HG03457 (cell line): ENCODE data around the gene IL36G.

ENCODE experiments used
- ATAC-seq: cut with Tn5 transposase; IDR thresholded peaks from one replicate; pipeline ENCODE4 v1.9.1; 2021; ENCODE audit warnings: moderate number of reproducible peaks; ENCODE audit not compliant: unreplicated experiment

IL36G gene

DNA sequence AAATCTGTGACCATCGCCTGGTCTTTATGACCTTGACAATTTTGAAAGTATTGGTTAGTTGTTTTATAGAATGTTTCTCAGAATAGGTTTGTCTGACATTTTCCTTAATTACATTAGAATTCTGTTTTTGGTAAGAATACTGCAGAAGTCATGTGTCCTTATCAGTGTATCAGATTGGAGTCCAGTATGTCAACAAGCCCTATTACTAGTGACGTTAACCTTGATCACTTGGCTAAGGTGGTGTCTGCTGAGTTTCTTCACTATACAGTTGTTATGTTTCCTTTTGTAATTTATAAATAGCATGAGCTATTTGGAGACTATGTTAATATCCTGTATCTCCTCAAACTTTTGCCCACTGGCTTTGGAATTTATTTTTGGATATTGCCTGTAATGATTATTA lies 10.8 kb upstream of the IL36G start:
- no peak for ATAC-seq

DNA sequence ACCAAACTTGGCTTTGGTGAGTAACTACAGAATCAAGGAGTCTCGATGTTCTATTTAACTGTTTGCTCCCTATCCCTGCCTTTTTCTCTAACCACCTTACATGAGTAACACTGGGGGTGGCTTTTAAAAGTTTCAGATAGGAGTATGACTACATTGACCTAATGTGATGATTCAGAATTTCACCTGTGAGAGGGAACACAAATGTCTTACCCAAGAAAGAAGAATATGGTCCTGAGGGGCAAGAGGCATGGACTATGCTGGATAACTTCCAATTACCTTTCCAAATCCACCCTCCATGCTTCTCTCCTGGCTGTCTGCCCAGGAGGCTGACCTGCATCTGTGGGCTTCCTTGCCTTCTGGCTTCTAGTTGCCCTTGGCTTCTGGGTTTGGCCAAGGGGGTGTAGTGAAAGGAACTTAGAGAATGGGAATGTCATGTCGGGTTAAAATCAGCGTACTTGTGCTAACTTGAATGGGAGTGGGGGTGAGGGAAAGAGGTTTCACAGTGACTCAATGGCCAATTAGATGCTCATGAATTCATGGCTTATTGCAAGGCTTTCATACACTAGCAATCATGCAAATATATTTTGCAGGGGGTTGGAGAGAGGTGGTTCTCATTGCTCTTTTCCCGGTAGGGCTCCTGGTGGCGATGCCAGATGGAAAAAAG lies 5.3 kb upstream of the IL36G start:
- ATAC-seq = no peak

GRCh38 chr2:112973156-112973555 lies 4.7 kb upstream of the IL36G start:
- ATAC-seq = no peak

GRCh38 chr2:112979731-112980130 lies 1.9 kb downstream of the IL36G start:
- no peak for ATAC-seq

DNA sequence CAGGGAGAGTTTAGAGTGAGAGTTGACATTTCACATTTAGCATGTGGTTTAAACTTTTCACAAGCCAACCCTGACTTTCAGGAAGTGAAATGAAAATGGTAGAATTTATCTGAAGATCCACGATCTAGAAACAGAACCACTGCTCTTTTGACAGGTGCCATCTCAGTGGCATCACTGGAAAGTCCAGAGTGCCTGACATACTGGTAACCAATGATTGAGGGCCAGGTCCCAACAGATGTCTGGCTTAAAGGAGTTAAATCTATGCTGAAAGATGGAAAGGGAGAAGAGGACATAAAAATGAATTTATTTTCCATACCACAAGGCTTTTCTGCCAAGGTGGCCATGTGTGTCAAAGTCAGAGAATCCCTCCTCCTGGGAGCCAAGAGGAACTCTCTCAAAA lies 2.7 kb downstream of the IL36G start:
- no peak for ATAC-seq

- ATAC-seq = no peak
Observed at GRCh38 chr2:112985090-112985489, 7.3 kb downstream of the IL36G start.

GRCh38 chr2:112989611-112990010 lies 11.8 kb downstream of the IL36G start:
- no peak for ATAC-seq

DNA sequence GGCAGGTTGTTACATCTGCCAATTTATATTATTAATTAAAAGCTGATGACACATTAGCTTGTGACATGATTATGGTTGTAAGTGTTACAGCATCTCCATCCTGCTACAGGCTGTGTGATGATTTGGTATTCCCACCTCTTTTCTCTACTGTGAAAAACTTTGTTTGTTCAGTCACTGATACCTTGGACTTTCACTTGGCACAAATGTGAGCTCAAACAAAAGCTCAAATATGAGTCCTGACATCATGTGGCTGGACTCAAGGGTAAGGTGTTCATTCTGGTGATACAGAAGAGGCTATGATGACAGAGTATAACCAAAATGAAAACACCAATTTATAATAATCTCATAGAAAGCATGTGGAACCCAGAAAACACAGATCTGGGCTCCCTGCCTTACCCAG lies 16.0 kb downstream of the IL36G start:
- no peak for ATAC-seq

GRCh38 chr2:112994648-112995047 lies 16.8 kb downstream of the IL36G start:
- no peak for ATAC-seq

DNA sequence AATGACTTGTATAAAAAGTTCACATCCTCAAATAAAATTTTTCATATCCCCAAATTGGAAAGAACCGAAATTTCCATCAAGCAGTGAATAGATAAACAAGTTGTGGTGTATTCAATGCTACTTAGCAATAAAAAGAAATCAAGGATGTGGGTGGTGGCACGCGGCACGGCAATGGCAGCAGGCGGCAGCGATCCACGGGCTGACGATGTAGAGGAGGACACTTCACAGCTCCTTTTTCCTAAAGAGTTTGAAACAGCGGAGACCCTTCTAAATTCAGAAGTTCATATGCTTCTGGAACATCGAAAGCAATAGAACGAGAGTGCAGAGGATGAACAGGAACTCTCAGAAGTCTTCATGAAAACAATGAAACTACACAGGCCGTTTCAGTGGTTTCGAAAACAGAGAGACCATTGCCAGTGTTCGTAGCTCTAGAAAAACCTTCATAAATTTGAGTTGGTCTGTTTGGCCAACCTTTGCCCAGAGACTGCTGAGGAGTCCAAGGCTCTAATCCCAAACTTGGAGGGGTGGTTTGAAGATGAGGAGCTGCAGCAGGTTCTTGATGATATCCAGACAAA lies 17.6 kb downstream of the IL36G start:
- no peak for ATAC-seq

- no peak for ATAC-seq
Observed at GRCh38 chr2:112996635-112997034, 18.8 kb downstream of the IL36G start.

DNA sequence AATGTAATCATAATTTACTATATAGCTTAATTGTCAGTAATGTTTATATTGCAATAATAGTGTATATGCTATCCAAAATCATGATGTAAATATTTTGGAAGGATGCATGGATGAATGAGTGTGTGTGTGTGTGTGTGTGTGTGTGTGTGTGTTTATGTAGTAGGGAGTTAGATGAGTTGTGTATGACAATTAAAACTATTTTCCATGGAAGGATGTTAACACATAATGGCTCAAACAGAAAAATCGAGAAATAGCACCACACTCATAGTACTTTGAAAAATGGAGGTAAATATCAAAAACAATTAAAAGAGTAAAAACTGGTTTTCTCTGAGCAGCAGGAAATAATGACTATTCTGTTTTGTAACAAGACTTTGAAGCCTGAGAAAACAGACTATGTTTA lies 19.3 kb downstream of the IL36G start:
- ATAC-seq = no peak

DNA sequence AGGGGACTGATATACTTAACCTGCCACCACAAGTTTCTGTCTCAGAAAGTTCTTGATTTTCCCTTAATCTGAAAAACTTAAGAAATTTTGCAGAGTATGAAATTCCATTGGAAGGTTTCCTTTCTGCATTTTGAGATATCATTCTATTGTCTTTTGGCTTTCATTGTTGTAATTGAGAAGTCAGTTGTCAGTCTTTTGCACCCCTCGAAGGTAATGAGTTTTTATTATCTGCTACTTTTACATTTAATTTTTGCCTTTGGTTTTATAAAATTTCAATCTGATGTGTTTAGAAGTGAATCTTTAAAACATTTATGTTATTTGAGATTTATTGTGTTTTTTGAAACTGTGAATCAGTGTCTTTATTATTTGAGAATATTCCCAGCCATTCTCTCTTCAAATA lies 22.6 kb downstream of the IL36G start:
- ATAC-seq = no peak

- no peak for ATAC-seq
Observed at GRCh38 chr2:113002677-113003076, 24.9 kb downstream of the IL36G start.

GRCh38 chr2:113005030-113005509 lies 27.3 kb downstream of the IL36G start, which contains the start of gene IL36A:
Gene IL36A, plus strand, starts transcription at chr2:113005459. Its CDS starts 413 bp downstream, at chr2:113005872.
- no peak for ATAC-seq

- ATAC-seq = no peak
Observed at GRCh38 chr2:113007250-113007649, 29.4 kb downstream of the IL36G start.

- ATAC-seq = no peak
Observed at GRCh38 chr2:113009622-113010021, 31.8 kb downstream of the IL36G start.

GRCh38 chr2:113010088-113010487 lies 32.3 kb downstream of the IL36G start:
- ATAC-seq = no peak

DNA sequence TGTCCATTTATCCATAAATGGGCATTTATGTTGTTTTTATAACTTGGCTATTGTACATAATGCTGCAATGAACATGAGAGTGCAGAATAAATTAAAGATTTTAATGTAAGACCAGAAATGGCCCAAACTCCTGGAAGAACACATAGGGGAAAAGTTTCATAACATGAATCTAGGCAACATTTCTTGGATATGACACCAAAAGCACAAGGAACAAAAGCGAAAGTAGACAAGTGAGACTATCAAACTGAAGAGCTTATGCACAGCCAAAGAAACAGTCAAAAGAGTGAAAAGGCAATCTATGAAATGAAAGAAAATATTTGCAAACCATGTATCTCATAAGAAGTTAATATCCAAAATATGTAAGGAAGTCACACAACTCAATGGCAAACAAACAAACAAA lies 33.3 kb downstream of the IL36G start:
- ATAC-seq = no peak

DNA sequence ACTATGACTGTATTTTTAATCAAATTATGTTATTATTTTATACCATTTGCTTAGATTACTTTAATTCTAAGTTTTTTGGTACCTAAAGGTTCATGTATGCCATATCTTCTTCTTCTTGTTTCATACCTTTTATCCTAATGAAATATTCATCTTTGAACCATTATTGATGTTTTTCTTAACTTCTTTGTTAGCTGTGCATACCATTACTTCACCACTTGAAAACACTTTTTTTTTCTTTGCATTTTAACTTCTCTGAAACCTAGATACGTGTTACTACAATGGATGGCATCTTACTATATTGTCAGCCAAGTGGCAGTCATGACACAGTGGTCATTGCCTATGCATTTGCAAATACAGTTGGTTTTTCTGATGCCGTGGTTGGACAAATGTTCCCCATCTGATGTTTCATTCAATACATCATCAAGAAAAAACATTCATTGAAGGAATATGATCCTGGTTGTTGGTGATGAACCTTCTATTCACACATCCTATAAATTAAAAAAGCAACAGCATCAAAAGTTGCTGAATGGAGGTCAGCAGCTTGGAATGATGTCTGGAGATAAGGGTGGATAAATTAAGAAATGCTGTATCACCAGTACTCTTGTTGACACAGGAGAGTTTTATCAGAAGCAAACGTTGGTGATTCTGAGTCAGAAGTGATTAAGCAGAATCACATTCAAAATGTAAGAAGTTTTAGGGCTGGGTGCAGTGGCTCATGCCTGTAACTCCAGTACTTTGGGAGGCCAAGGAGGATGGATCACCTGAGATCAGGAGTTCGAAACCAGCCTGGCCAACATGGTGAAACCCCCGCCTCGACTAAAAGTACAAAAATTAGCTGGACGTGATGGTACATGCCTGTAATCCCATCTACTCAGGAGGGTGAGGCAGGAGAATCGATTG lies 34.9 kb downstream of the IL36G start:
- no peak for ATAC-seq

GRCh38 chr2:113013336-113013661 lies 35.5 kb downstream of the IL36G start:
- ATAC-seq = no peak

GRCh38 chr2:113014067-113014466 lies 36.3 kb downstream of the IL36G start:
- no peak for ATAC-seq
